ENCODE data around the gene SEPSECS.
"Not testable (repeated sequence)": the region's sequence is repeated elsewhere in the genome, so short reads cannot be mapped to it uniquely, and the experiment has no call there.

The SEPSECS gene

GRCh38 chr4:25083441-25083840 lies 76.8 kb downstream of the SEPSECS start:
- not testable (repeated sequence) for DNase-seq (ENCODE audit: low spot score)

- no peak for DNase-seq (ENCODE audit: low spot score)
Observed at GRCh38 chr4:25081866-25082471, 78.3 kb downstream of the SEPSECS start.

GRCh38 chr4:25080571-25080970 lies 79.7 kb downstream of the SEPSECS start:
- DNase-seq (ENCODE audit: low spot score) = no peak

GRCh38 chr4:25078523-25078922 lies 81.7 kb downstream of the SEPSECS start:
- DNase-seq (ENCODE audit: low spot score) = no peak

- DNase-seq (ENCODE audit: low spot score) = no peak
Observed at GRCh38 chr4:25076625-25077398, 83.4 kb downstream of the SEPSECS start.

- no peak for DNase-seq (ENCODE audit: low spot score)
Observed at GRCh38 chr4:25075851-25076250, 84.4 kb downstream of the SEPSECS start.

GRCh38 chr4:25075129-25075528 lies 85.1 kb downstream of the SEPSECS start:
- DNase-seq (ENCODE audit: low spot score) = no peak

GRCh38 chr4:25070545-25070944 lies 89.7 kb downstream of the SEPSECS start:
- DNase-seq (ENCODE audit: low spot score) = no peak
